ENCODE data around the gene KLK4. TPM values are rescaled to one million over a fixed set of nuclear protein-coding genes. Genes with fewer than 3 reads are reported as not detected.

Gene KLK4
- total and polyA plus RNA-seq, 12 donors = not detected

DNA sequence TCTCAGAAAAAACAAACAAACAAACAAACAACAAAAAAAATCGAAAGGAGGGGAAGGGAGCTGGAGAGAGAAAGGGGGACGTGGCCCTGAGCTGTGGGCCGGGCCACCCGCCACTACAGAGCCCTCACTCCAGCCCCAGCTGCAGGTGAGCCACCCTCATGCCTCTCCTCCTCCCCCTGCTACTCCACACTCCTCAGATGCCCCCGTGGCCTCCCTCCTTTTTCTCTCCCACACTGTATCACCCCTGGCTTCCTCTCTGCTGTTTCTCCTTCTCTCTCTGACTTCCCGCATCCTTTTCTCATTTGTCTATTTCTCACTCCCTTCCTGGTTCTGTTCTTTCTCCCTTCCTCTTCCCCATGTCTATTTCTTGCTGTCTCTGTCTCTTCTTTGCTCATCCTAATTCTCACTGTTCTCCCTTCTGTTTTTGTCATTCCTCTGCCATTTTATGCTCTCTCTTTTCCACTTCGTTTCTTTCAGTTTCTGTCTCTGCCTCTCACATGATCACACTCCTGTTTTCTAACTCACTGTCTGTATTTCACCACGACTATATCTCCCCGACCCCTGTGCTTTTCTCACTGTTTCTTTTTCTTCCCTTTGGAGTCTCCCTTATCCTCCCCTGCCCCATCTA, 35.3 kb downstream of the KLK4 start:
- intact Hi-C loops (cut with DNase I) = no loop called here
- Histone ChIP-seq H3K9me3 (no peaks in the 10 kb centered on the region), H3K27ac (no peak overlapping the region), H3K27me3 (peaks cover 0 to 85% (median 71%) of the 10 kb centered on the region in 7 donors), H3K4me3 (no peak overlapping the region), H3K36me3 (no peaks in the 10 kb centered on the region), H3K4me1 (no peaks in the 10 kb centered on the region)
- no peak for DNase-seq
- WGBS, 2 donors = 35 to 39% methylated on average over 9 of the region's 9 CpGs
- TF ChIP-seq, protein P1, sequence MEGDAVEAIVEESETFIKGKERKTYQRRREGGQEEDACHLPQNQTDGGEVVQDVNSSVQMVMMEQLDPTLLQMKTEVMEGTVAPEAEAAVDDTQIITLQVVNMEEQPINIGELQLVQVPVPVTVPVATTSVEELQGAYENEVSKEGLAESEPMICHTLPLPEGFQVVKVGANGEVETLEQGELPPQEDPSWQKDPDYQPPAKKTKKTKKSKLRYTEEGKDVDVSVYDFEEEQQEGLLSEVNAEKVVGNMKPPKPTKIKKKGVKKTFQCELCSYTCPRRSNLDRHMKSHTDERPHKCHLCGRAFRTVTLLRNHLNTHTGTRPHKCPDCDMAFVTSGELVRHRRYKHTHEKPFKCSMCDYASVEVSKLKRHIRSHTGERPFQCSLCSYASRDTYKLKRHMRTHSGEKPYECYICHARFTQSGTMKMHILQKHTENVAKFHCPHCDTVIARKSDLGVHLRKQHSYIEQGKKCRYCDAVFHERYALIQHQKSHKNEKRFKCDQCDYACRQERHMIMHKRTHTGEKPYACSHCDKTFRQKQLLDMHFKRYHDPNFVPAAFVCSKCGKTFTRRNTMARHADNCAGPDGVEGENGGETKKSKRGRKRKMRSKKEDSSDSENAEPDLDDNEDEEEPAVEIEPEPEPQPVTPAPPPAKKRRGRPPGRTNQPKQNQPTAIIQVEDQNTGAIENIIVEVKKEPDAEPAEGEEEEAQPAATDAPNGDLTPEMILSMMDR (IDR thresholded peaks at IDR 0.05) = no peak
- no peak for ATAC-seq

DNA sequence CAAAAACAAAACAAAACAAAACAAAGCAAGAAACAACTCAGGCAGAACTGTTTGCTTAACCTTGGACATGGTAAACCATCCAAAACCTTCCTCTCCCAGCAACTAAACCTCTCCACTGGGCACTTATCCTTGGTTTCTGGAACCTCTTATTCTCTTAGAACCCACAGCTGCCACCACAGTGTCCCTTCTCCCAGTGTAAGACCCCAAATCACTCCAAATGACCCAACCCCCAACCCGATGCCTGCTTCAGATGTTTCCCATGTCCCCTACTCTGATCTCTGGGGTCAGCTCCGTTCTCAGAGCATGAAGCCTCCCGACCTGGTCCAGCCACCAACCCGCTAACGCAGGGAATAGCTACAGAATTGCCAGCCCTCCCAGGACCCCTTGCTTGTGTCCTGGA, 37.0 kb downstream of the KLK4 start:
- DNase-seq (no peak), ATAC-seq (no peak)
- H3K4me1 ChIP-seq = no peaks in the 10 kb centered on the region
- no peaks in the 10 kb centered on the region for H3K9me3 ChIP-seq
- no peak overlapping the region for H3K4me3 ChIP-seq
- peaks cover 0 to 87% (median 66%) of the 10 kb centered on the region in 7 donors for H3K27me3 ChIP-seq
- H3K27ac ChIP-seq = no peak overlapping the region
- intact Hi-C loops (cut with DNase I) = no loop called here
- WGBS, 2 donors = 71% methylated on average over 5 of the region's 5 CpGs
- no peaks in the 10 kb centered on the region for H3K36me3 ChIP-seq
- TF ChIP-seq, protein P1 (IDR thresholded peaks at IDR 0.05) = no peak

DNA sequence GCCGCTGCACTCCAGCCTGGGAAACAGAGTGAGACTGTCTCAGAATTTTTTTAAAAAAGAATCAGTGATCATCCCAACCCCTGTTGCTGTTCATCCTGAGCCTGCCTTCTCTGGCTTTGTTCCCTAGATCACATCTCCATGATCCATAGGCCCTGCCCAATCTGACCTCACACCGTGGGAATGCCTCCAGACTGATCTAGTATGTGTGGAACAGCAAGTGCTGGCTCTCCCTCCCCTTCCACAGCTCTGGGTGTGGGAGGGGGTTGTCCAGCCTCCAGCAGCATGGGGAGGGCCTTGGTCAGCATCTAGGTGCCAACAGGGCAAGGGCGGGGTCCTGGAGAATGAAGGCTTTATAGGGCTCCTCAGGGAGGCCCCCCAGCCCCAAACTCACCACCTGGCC, 38.1 kb downstream of the KLK4 start, which contains the start of gene KLK2:
Gene KLK2, plus strand, starts transcription at position 384 of the 400 bp plus-strand sequence. CDS start 35 bp downstream, outside the sequence.
- Histone ChIP-seq H3K9me3 (no peaks in the 10 kb centered on the region), H3K27ac (no peak within 1 kb of the TSS), H3K4me1 (no peaks in the 10 kb centered on the region), H3K4me3 (no peak within 1 kb of the TSS), H3K27me3 (peaks cover 0 to 87% (median 62%) of the 10 kb centered on the region in 7 donors), H3K36me3 (no peaks in the 10 kb centered on the region)
- ATAC-seq (no peak), DNase-seq (no peak)
- TF ChIP-seq, protein P1 (IDR thresholded peaks at IDR 0.05) = no peak
- intact Hi-C loops (cut with DNase I) = no loop called here
- WGBS, 2 donors = 63 to 75% methylated on average over 3 of the region's 3 CpGs

DNA sequence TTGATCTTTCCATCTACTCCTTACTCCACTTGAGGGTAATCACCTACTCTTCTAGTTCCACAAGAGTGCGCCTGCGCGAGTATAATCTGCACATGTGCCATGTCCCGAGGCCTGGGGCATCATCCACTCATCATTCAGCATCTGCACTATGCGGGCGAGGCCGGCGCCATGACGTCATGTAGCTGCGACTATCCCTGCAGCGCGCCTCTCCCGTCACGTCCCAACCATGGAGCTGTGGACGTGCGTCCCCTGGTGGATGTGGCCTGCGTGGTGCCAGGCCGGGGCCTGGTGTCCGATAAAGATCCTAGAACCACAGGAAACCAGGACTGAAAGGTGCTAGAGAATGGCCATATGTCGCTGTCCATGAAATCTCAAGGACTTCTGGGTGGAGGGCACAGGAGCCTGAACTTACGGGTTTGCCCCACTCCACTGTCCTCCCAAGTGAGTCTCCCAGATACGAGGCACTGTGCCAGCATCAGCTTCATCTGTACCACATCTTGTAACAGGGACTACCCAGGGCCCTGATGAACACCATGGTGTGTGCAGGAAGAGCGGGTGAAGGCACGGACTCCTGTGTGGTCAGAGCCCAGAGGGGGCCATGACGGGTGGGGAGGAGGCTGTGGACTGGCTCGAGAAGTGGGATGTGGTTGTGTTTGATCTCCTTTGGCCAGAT, 40.6 kb downstream of the KLK4 start:
- H3K4me3 ChIP-seq = no peak overlapping the region

More for the DNA sequence above, 40.6 kb downstream of the KLK4 start:
- no peaks in the 10 kb centered on the region for H3K4me1 ChIP-seq
- no peak overlapping the region for H3K27ac ChIP-seq
- TF ChIP-seq, protein P1 (IDR thresholded peaks at IDR 0.05) = no peak
- H3K9me3 ChIP-seq = no peaks in the 10 kb centered on the region
- 54 to 60% methylated on average over 26 of the region's 26 CpGs for WGBS, 2 donors
- no peaks in the 10 kb centered on the region for H3K36me3 ChIP-seq
- H3K27me3 ChIP-seq = peaks cover 0 to 85% (median 51%) of the 10 kb centered on the region in 7 donors
- no peak for ATAC-seq
- no peak for DNase-seq
- intact Hi-C loops (cut with DNase I) = no loop called here
